Inferior parietal cortex (tissue), 1 donor: ENCODE measurements around the gene HDDC3.
"Not testable (repeated sequence)": the region's sequence is repeated elsewhere in the genome, so short reads cannot be mapped to it uniquely, and the experiment has no call there.

Experiments used
- DNase-seq: peaks from one replicate; pipeline ENCODE4 v3.0.0-alpha.2; 2016; ENCODE audit errors: extremely low spot score

Gene HDDC3

DNA sequence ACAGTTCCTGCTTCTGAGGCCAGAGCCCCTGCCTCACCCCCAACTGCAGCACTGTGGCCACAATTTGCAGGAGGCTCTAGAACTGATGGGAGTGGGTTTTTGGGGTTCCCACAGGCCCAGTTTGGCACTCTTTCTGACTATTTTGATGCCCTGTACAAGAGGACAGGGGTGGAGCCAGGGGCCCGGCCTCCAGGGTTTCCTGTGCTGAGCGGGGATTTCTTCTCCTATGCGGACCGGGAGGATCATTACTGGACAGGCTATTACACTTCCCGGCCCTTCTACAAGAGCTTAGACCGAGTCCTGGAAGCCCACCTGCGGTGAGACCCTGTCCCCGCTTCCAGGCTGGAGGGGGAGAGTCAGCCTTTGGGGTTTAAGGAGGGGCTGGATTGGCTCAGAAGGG lies 22.4 kb downstream of the HDDC3 start:
- no peak for DNase-seq

DNA sequence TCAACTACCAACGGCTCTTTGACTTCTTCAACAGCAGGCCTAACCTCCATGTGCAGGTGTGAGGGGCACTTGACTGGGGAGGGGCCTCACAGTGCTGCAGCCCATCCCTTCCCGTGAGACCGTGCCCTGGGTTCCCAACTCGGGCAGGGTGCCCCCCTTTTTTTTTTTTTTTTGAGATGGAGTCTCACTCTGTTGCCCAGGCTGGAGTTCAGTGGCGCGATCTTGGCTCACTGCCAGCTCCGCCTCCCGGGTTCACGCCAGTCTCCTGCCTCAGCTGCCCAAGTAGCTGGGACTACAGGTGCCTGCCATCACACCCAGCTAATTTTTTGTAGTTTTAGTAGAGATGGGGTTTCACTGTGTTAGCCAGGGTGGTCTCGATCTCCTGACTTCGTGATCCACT lies 22.9 kb downstream of the HDDC3 start:
- not testable (repeated sequence) for DNase-seq

DNA sequence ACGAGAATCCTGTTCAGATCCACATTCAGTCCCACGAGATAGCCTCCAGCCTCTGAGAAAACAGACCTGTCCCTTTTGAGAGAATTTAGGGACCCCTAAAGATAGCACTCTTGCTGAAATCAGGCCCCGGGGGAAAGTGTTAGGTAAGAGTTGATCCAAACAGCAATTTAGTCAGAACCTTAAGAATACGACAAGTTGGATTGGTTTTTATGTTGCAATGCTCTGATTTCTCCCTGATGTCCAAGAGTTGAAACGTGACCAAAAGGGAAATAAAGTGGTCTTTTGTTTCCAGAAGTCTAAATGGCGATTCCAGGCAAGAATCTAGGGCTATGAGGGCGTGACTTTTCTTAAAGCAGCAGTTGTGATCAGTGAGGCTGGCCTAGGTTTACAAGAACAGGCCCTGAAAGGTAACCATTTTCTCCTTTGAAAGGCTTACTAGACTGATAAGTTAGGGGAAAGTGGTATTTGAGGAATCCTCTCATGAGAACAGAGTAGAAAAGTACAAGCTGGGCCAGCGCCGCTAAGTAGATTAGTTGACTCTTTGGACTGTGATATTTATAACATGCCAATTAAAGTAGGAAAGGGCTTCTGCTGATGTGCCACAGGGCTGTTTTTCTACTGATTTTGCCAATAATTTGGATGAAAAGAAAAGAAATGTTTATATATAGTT lies 24.4 kb downstream of the HDDC3 start:
- no peak for DNase-seq

DNA sequence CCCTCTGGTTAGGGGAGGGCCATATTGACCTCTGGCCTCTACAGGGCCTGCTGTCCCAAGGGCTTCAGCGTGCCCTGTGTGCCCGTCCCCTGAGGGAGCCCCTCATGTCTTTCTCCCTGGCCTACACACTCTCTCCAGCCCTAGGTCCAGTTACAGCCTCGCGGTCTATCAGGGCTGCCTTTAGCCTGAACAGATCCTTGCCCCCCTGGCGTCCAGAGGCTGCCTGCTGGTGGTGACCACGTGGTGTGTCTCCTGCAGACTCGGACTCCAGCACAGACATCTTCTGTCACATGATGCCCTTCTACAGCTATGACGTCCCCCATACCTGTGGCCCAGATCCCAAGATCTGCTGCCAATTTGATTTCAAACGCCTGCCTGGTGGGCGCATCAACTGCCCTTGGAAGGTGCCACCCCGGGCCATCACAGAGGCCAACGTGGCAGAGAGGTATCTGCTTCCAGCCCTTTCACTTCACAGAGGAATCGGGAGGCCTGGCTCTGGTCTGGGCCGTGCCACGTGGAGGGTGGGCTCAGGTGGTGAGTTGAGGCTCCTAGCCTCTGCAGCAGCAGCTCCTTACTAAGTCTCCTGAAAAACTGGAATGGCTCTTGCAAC lies 25.2 kb downstream of the HDDC3 start:
- DNase-seq, result no peak

DNA sequence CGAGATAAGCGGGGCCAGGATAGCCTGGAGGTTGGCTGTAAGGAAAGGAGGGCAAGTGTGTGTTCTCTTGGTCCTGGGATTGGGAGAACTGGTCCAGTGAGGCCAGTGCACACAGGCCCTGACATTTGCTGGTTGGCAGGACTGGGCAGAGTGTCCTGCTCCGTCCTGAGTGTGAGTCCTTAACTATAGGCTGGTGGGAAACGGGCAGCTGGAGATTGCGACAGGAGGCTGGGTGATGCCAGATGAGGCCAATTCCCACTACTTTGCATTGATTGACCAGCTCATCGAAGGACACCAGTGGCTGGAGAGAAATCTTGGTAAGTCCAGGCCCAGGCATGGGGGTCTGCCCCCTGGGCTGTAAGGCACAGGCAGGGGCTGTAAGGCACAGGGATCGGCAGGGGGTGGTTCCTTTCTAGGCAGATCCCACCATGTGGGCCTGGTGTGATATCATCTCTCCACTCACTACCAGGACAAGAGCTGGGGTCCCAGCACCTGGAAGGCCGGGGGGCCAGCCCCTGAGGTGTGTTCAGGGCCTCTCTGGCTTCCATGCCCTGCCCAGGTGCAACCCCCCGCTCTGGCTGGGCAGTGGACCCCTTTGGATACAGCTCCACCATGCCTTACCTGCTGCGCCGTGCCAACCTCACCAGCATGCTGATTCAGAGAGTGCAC lies 26.0 kb downstream of the HDDC3 start:
- no peak for DNase-seq

DNA sequence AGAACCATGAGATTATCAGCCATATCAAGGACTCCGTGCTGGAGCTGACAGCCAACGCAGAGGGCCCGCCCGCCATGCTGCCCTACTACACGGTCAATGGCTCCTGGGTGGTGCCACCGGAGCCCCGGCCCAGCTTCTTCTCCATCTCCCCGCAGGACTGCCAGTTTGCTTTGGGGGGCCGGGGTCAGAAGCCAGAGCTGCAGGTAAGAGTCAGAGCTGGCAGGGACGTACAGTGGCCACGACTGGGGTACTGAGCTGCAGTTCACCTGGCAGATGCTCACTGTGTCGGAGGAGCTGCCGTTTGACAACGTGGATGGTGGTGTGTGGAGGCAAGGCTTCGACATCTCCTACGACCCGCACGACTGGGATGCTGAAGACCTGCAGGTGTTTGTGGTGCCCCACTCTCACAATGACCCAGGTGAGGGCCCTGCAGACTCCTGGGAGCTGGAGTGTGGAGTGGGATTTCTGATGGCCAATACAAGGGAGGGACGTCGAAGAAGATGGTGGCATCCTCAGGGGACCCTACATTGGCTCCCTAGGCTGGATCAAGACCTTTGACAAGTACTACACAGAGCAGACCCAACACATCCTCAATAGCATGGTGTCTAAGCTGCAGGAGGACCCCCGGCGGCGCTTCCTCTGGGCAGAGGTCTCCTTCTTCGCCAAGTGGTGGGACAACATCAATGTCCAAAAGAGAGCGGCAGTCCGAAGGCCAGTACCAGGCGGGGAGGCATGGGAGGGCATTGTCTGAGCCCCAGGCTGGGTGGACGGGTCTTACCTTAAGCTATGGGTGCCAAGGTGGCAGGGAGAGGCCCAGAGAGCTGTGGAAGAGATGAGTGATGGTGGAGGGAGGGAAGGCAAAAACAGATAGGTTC lies 26.8 kb downstream of the HDDC3 start:
- no peak for DNase-seq

DNA sequence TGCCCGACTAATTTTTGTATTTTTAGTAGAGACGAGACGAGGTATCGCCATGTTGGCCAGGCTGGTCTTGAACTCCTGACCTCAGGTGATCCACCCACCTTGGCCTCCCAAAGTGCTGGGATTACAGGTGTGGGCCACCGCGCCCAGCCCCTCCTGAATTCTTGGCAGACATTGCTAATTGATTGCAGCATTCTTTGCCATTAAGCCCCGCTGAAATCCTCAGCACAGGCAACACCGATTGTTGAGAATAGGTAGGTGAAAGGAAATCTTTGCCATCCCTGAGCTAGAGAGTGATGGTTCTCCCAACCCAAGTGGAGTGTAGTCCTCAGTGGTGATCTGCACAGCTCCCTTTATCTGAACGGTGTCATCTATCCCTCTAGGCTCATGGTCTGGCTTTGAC lies 27.6 kb downstream of the HDDC3 start:
- DNase-seq, result no peak

DNA sequence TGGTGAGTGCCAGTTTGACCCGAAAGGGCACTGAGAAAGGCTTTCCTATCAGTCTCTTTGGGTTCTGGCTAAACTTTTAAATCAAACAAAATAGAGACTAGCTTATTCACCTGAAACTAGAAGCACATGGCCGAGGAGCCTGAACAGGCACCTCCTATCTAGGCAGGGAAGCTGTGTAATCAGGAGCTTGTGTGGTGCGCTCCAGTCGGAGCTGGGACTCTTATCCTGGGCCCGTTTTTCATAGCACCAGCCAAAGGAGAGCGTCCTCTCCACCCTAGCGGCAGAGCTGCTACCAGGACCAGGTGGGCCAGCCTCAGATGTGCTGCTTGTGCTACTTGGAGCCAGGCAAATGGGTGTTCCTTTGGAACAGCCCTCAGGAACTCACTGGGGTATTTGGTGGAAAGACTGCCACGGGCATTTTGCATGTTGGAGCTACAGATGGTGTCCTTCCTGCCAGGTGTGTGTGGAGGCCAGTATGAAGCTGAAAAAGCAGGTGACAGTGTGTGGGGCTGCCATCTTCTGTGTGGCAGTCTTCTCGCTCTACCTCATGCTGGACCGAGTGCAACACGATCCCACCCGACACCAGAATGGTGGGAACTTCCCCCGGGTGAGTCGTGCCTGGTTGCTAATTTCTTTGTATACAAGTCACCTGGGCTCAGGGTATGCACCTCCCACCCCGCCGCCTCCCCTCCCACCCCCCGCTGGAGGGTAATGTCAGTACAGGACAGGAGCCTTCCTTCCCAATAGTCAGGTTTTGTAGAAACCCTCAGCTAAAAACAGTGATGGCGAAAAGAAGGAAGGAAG lies 28.4 kb downstream of the HDDC3 start:
- DNase-seq, result no peak

DNA sequence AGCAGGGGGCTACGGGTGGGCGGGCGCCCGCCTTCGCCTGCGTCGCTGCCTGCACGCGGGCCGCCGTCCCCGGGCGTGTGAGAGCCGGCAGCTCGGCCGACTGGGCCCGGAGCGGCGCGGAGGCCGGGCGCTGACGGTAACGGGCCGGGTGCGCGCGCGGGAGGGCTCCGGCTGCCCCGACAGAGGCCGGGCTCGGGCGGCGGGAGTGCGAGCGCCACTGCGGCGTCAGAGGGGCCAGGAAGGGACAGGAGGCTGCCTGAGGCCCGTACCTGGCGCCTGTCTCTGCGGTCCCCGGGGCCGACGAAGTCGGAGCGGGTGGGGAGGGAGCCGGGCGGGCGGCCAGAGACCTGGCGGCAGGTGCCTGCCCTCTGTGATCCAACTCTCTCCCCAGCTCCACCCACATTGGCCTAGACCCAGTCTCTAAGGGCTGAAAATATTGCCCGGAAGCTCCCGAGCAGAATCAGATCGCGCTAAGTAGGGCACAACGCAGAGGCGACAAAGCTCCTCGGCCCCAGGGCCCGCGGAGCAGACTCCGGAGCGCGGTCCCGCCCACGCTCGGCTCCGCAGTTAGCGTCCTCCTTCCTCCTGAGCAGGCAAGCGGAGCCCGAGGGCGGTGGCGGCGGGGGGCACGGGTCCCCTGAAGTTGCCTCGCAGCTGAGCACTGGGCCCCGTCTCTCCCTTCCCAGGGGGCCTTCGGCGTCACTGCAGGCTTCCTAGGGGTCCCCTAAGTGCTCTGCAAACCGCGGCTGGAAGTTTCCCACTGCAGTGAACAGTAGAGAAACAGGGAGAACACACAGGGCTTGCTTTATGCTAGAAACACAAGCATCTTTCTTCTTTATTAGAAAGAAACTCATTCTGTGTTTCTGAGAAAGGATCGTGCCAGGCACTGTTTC lies 29.3 kb downstream of the HDDC3 start, which contains the start of gene MAN2A2:
MAN2A2 (plus strand) TSS at position 463 of the 893 bp plus-strand sequence. CDS start 906 bp downstream, outside the sequence.
- peak; percentile 75 for DNase-seq

DNA sequence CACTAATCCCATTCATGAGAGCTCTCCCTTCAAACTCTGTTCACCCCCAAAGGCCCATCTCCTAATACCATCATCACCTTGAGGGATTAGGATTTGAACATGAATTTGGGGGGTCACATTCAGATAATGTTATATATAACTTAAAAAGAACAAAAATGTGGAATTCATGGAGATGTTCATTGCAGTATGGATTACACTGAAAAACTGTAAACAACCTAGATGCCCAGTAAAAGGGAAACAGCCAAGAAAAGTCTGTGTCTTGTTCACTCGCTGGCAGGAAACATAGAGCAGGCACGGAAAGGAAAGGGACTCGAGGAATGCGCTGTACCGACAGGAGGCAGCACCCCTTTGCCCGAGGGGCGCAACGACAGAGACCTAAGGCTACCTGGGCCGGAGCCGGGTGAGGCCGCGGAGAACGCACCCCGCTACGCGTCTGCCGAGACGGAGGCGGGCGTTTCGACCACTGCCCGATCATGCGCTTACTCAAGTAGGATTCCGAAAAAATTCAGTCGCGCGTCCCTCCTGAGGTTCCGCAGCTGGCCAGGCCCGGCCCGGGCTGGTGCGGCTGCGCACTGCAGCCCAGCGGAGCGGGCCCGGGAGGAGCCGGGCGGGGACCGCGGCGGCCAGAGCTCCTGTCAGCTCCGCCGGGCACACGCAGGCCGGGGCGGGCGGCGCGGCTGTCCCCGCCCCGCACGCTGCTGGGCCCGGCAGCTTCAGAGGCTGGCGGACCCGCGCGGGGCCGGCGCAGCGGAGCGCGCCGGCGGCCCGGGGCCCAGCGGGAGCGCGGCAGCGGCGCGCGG lies 30.1 kb downstream of the HDDC3 start:
- DNase-seq, result peak; percentile 78

DNA sequence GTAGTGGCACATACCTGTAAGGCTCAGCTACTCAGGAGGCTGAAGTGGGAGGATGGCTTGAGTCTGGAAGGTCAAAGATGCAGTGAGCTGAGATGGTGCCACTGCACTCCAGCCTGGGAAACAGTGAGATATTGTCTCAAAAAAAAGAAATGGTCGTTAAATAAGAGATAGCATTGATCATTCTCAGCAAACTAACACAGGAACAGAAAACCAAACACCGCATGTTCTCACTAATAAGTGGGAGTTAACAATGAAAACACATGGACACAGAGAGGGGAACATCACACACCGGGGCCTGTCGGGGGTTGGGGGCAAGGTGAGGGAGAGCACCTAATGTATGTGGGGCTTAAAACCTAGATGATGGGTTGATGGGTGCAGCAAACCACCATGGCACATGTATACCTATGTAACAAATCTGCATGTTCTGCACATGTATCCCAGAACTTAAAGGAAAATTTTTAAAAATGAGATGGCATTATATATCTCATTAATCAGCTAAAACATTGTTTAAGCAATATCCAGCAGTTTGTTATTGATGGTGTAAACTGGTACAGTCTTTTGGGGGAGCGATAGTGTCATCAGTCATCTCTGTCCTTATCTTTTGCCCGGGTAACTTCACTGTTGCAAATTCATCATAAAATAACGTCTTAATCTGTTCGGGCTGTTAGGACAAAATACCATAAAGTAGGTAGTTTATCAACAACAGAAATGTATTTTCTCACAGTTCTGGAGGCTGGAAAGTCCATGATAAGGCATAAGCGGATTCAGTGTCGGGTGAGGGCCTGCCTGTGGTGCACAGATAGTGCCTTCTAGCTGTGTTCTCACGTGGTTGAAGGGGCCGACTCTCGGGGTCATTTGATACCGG lies 30.9 kb downstream of the HDDC3 start:
- peak; percentile 68 for DNase-seq

DNA sequence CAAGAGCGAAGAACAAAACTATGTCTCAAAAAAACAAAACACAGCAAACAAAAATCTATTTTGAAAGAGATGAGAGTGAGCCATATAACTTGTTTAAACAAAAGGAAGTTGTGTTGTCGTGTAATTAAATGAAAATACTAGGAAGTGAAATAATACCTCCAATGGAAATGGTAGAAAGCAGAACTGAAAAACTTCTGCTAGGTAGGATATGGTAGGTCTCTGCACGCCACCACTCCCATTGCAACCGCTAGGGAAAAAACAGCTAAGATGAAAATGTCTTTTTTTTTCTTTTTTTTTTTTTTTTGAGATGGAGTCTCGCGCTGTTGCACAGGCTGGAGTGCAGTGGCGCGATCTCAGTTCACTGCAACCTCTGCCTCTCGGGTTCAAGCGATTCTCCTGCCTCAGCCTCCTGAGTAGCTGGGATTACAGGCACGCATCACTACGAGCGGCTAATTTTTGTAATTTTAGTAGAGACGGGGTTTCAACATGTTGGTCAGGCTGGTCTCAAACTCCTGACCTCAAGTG lies 35.2 kb downstream of the HDDC3 start:
- not testable (repeated sequence) for DNase-seq

DNA sequence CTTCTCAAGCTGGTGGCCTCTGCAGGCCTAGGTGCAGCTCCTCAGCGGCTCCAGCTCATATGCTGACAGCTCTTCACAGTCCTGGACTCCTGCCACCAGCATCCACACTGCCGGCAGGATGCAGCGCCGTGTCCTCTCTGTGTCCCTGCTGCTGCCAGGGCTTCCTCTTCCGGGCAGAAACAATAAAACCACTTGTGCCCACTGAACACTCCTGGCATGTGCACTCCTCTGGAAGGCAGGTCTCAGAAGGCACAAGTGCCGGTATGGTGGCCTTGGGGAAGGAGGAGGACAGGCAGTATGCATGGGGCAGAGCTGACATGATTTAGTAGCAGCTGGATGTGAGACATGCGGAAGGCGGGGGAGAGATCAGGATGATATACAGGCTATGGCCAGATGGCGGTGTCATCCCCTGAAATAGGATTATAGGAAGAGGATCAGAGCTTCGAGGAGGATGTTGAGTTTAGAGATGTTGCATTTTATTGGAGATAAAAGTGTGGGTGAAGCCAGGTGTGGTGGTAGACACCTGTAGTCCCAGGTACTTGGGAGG lies 36.7 kb downstream of the HDDC3 start:
- DNase-seq, result peak; percentile 72

DNA sequence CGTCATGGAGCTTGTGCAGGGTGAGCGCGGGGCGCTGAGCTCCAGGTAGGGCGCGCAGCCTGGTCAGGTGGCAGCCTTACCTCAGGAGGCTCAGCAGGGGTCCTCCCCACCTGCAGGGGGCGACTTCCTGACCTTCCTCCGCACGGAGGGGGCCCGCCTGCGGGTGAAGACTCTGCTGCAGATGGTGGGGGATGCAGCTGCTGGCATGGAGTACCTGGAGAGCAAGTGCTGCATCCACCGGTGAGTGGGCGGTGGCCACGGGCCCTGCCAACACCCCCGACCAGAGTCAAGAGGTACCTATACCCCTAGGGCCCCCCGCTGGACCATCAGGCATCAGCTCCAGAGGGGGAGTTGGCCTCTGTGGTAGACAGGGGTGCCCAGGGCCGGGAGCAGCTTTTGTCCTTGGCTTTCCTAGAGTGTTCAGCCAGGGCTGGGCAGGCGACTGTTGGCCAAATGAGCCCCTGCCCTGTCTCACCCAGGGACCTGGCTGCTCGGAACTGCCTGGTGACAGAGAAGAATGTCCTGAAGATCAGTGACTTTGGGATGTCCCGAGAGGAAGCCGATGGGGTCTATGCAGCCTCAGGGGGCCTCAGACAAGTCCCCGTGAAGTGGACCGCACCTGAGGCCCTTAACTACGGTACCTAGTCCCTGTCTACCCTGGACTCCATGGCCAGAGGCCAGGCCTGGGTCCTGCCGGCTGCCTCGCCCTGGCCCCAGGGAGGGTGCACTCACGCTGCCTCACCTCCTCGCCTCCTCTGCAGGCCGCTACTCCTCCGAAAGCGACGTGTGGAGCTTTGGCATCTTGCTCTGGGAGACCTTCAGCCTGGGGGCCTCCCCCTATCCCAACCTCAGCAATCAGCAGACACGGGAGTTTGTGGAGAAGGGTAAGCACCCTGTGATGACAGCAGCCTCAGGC lies 38.9 kb downstream of the HDDC3 start:
- no peak for DNase-seq

DNA sequence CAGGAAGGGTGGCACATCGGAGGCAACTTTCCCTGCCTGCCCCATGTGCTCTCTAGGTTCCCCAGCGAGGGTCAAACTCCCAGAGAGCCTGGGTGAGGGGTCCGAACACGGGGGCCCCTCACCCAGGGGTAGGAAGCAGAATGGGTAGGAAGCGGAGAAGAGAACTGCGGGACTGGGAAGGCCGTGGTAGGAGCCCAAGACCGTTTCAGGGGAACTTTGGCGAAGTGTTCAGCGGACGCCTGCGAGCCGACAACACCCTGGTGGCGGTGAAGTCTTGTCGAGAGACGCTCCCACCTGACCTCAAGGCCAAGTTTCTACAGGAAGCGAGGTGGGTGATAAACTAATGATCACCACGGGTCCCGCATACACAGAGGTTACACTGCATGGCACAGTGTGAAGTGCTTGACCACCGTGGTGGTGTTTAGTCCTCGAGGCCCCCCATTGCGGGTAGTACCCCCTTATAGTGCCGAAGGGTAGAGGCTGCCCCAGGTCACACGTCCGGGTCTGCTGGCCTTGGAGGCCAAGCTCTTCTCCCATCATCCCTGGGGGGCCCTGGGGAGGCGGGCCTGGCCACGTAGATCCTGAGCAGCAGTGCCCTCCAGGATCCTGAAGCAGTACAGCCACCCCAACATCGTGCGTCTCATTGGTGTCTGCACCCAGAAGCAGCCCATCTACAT lies 39.7 kb downstream of the HDDC3 start:
- no peak for DNase-seq

DNA sequence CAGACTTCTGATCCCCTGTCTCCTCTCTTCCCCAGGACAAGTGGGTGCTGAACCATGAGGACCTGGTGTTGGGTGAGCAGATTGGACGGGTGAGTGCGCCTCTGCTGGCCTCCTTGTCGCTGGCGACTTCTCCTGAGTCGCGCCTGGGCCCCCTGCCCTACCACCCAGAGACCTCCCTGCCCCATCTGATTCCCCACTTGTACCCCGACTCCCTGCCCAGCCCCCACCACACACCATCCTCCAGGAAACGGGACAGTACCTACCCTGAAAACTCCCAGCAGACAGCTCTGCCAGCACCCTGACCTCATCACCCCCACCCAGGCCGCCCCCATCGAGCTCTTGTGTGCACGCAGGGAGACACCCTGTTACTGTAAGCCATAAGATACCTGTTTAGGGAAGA lies 40.3 kb downstream of the HDDC3 start:
- no peak for DNase-seq
